ENCODE data around the gene PDE9A. TPM values are rescaled to one million over a fixed set of nuclear protein-coding genes. Genes with fewer than 3 reads are reported as not detected.

PDE9A gene
- total RNA-seq, 1 donor from 2014 or later: 1.4 TPM

- no peak for DNase-seq (ENCODE audit: low read depth in 2 of 2)
Measured at GRCh38 chr21:42655796-42656770, 2.7 kb downstream of the PDE9A start.

GRCh38 chr21:42656872-42657271 is 3.5 kb downstream of the PDE9A start:
- no peak for DNase-seq (ENCODE audit: low read depth in 2 of 2)

GRCh38 chr21:42657676-42658319 is 4.4 kb downstream of the PDE9A start:
- DNase-seq (ENCODE audit: low read depth in 2 of 2): no peak

GRCh38 chr21:42658320-42659105 is 5.1 kb downstream of the PDE9A start:
- DNase-seq (ENCODE audit: low read depth in 2 of 2): no peak

- DNase-seq (ENCODE audit: low read depth in 2 of 2): no peak
Measured at GRCh38 chr21:42659416-42660117, 6.1 kb downstream of the PDE9A start.

GRCh38 chr21:42660118-42660470 is 6.7 kb downstream of the PDE9A start:
- no peak for DNase-seq (ENCODE audit: low read depth in 2 of 2)

- DNase-seq (ENCODE audit: low read depth in 2 of 2): no peak
Measured at GRCh38 chr21:42661688-42662429, 8.4 kb downstream of the PDE9A start.

GRCh38 chr21:42662430-42663199 is 9.2 kb downstream of the PDE9A start:
- no peak for DNase-seq (ENCODE audit: low read depth in 2 of 2)

- no peak for DNase-seq (ENCODE audit: low read depth in 2 of 2)
Measured at GRCh38 chr21:42663200-42663750, 9.9 kb downstream of the PDE9A start.

- DNase-seq (ENCODE audit: low read depth in 2 of 2): no peak
Measured at GRCh38 chr21:42663860-42664535, 10.6 kb downstream of the PDE9A start.

GRCh38 chr21:42664614-42665013 is 11.2 kb downstream of the PDE9A start:
- DNase-seq (ENCODE audit: low read depth in 2 of 2): no peak

GRCh38 chr21:42665026-42665425 is 11.6 kb downstream of the PDE9A start:
- DNase-seq (ENCODE audit: low read depth in 2 of 2): no peak

- DNase-seq (ENCODE audit: low read depth in 2 of 2): no peak
Measured at GRCh38 chr21:42665484-42665883, 12.1 kb downstream of the PDE9A start.

- peak in 1 of 2 donors; percentile 13 for DNase-seq (ENCODE audit: low read depth in 2 of 2)
Measured at GRCh38 chr21:42666023-42666747, 12.8 kb downstream of the PDE9A start.

- no peak for DNase-seq (ENCODE audit: low read depth in 2 of 2)
Measured at GRCh38 chr21:42666925-42667324, 13.5 kb downstream of the PDE9A start.

- no peak for DNase-seq (ENCODE audit: low read depth in 2 of 2)
Measured at GRCh38 chr21:42668298-42668992, 15.0 kb downstream of the PDE9A start.

GRCh38 chr21:42669041-42669440 is 15.6 kb downstream of the PDE9A start:
- DNase-seq (ENCODE audit: low read depth in 2 of 2): no peak

Measured in dermis microvascular lymphatic vessel endothelial cell (primary cell).